Sciatic nerve (tissue), 2 donors: ENCODE data around the gene TM7SF2. TPM values are rescaled to one million over a fixed set of nuclear protein-coding genes. Genes with fewer than 3 reads are reported as not detected.

ENCODE experiments used
- ATAC-seq: fragments of 200-7000 bp; cut with Tn5 transposase; one replicate; pipeline ENCODE4 v1.9.1; 2020; ENCODE audit warnings: mild to moderate bottlenecking, moderate library complexity
- DNase-seq: peaks from one replicate; pipeline ENCODE4 v3.0.0-alpha.2; 2020; ENCODE audit warnings: low spot score
- intact Hi-C: fragments of 100-400 bp; cut with DNase I; formaldehyde crosslinking; loops from one replicate; pipeline ENCODE4 v1.14.2; 2022
- total RNA-seq: library from RNA; stranded (reverse); fragmentation: NEBNext Ultra II Directional; extraction: Animal tissue kit (Norgen Biotek cat#: 25700); gene quantifications from one replicate; pipeline ENCODE4 v1.2.1, GENCODE V29; 2021
- donor health status: DM: no; HTN: no; CAD: no.
- donor health status: DM: no; HTN: no; CAD: no.

TM7SF2 gene
- 18.2 TPM for total RNA-seq

DNA sequence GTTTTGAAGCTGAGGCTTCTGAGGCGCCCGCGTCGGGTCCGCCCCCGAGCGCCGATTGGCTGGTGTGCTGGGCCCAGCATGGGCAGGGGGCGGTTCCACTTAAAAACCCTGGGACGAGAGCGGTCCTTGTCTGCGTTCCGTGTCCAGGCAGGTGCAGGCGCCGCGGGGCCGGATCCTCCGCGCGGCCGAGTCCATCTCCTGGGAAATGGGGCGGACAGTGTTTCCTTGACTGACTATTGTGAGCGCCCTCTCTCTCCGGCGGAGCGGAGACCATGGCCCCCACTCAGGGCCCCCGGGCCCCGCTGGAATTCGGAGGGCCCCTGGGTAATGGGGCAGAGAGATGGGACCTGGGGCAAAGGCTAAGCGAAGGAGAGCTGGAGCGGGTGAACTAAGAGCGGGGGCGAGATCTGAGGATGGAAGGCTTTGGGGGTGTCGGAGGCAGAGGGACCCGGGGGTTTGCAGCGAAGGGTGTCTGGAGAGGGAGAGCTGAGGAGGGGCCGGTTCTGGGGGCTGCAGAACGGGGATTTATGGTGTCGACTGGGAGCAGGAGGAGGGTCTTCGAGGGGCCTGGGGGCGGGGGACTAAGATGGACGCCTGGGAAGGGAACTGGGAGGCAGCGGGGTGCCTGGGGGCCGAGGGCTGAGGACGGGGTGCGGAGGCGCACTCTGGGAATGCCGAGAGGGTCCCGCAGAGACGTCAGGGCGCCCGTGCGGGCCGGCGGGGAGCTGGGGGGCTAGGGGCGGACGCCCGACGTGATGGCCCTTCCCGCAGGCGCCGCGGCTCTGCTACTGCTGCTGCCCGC, at the start of gene TM7SF2:
Gene TM7SF2, plus strand, starts transcription at position 129 of the 802 bp plus-strand sequence. Its CDS starts 144 bp downstream, at position 273.
- DNase-seq (peak; percentile 97), ATAC-seq (peak; percentile 93)
- intact Hi-C loops, result loop anchor here (10.0 kb wide), 2 partner anchors 97 to 187 kb away; partner anchors contain the start of genes ARL2 and PPP2R5B

DNA sequence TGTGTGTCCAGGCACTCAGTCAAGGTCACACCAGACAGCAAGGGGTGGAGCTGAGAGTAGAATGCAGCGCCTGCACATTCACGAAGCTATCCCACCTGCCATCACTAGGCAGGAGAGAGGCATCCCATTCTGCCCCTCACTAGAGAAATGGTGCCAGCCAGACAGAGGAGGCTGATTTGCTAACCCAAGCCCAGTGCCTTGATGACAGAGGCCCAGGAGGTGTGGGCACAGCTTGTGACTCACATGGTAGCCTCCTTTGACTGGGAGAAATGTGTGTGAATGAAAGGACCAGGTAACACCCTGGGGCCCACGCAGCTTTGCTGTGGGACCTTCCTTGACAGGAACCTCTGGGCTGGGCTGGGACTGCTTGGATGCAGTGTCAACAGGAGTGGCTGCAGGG, 48.1 kb upstream of the TM7SF2 start:
- DNase-seq (no peak), ATAC-seq (no peak)
- intact Hi-C loops, result no loop called here

DNA sequence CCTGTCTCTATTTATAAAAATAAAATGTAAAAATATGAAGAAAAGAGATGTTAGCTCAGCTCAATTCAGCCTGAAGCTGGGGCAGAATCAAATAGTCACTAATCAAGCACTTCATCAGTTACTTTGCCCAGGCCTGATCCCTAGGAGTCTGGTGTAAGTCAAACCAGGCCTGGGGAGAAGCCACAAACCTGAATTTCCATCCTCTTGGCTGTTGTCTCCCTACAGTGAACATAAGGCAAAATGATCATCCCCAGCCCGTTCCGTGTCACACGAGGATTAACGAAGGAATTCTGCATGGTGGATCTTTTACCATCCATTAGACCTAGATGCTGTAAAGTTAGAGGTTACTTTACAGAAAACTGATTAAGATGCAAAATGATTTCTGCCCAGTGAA, 46.8 kb upstream of the TM7SF2 start:
- no peak for ATAC-seq
- no peak for DNase-seq
- intact Hi-C loops, result no loop called here

DNA sequence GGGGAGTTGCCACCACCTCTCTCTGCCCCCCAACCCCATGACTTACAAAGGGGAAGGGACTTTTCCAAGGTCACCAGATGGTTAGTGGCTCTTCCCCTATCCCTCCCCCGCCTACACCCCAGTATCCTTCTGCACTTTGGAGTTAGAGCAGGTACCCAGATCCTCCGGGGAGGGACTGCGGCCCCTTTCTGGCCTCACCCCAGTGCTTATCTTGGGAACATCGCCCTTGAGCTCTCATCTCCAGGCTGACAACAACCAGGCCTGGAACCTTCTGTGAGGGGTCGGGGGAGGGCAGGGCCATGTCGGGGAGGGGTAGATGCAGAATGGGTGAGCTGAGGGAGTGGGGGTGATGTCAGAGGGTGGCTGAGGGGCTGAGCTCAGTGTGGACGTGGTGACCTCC, 45.8 kb upstream of the TM7SF2 start:
- no peak for ATAC-seq

DNA sequence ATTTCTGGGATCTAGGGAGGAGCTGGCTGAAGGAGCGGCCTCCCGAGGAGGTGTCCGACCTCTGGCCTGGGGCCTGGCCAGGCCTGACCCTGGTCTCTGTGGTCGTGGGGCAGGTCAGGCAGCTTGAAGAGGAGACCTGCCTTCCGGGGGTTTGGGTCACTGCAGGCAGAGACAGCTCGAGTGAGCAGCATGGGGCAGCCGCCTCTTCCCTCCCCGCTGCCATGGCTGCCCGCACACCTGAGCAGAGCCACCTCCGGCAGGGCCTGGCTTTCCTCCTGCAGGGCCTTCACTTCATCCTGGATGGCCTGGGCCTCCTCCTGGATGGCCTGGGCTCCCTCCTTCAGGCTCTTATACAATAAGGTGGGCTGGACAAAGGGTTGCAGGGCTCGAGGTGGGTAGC, 45.4 kb upstream of the TM7SF2 start:
- ATAC-seq (no peak), DNase-seq (no peak)
- intact Hi-C loops, result no loop called here

More for the DNA sequence above, 45.8 kb upstream of the TM7SF2 start:
- intact Hi-C loops, result no loop called here
- DNase-seq, result no peak

DNA sequence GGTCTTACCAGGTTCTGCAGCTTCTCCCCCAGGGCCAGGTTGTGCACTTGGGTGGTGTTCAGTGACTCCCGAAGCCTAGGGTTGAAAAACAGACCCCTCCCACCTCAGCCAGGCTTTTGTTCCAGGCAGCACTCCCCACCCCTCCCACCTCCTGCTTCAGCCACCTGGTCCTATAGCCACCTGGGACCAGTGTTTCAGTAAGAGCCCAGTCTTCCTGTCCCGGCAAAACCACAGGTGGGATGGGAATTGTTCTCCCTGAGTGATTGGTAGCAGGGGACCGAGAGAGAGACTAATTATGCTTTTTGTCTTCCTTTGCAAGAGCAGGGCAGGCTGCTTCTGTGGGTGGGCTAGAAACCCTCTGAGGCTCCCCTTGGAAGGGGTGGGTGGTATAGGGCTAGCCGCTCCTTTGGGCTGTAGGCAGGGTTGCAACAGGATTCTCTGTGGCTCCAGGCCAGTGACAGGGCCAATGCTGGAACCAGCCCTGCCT, 44.8 kb upstream of the TM7SF2 start:
- intact Hi-C loops, result no loop called here
- DNase-seq (no peak), ATAC-seq (peak; percentile 37)

DNA sequence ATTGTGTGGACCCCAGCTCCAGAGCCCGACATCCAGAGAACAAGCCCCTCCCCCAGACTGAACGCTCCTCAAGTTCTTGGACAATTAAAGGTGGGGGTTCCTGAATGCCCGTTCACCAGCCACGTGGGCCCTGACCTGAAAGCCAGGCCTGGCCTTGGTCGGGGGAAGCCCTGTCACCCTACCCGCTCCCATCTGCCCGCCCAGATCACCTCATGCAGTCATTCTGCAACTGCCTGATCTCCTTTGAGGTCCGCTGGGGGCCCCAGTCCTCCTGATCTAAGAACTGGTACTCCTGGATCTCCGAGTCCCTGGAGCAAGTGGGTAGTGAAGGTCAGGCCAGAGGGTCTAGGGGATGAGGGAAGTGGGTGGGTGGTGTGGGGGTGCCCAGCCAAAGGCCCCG, 44.2 kb upstream of the TM7SF2 start:
- DNase-seq, result no peak
- no peak for ATAC-seq
- intact Hi-C loops, result no loop called here

DNA sequence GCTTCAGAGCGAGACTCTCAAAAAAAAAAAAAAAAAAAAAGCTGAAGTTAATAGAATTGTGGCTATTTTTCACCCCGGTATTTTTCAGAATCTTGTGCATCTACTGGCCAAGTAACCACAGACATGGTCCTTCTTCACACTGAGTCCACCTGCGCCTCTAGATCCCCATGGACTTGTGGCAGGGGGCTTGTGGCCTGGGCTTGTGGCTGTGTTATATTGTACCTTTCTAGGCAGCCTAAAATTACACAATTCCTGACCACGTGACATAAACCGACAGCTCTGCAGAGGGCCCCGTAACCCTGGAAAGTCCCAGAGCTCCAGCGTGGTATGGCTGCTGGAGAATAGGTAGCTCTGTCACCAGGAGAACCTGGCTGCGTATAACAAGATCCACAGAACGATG, 42.5 kb upstream of the TM7SF2 start:
- DNase-seq (no peak), ATAC-seq (no peak)
- intact Hi-C loops, result no loop called here

DNA sequence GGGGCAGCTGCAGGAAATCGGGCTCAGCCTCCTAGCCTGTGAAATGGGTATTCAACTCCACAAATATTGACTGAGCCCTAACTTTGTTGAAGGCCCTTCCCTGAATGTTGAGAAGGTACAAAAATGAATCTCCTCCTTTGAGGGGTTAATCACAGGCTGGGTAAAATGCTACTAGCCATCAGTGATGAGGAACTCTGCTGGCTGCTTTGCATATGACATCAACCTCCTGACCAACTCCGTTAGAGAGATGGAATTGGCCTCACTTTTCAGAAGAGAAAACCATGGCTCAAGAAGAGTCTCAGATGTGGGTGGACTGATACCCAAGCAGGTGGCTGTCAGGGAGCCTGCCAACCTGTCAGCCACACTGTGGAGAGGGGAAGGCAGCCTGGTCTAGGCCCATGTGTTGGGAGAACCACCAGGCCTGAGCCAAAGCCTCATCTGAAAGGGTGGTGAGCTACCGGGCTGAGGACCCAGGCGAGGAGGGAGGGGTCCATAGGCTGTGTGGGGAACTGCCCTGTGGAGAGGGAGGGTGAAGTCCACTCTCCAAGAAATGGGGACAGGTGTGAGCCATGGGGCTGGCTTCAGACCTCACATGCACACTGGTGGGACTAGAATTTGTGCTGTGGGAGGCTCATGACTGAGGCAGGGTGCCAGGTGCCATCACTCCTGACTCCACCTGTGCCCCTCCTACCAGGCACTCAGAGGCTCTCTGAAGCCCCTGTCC, 39.6 kb upstream of the TM7SF2 start:
- intact Hi-C loops, result no loop called here
- no peak for DNase-seq
- ATAC-seq, result no peak

DNA sequence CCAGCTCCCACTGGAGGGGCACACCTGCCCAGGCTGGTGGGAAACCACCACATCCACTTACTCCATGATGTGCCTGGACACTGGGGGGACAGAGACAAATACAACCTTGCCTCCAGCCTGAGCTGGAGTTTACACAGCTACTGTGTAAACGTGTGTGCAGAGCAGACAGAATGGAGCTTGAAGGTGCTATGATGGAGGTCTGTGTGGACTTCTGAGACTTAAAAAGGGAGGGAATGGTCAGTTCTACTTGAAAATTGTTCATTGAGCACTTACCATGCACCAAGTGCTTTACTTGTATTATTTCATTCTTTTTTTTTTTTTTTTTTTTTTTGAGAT, 39.1 kb upstream of the TM7SF2 start:
- DNase-seq (no peak), ATAC-seq (no peak)
- intact Hi-C loops, result no loop called here

DNA sequence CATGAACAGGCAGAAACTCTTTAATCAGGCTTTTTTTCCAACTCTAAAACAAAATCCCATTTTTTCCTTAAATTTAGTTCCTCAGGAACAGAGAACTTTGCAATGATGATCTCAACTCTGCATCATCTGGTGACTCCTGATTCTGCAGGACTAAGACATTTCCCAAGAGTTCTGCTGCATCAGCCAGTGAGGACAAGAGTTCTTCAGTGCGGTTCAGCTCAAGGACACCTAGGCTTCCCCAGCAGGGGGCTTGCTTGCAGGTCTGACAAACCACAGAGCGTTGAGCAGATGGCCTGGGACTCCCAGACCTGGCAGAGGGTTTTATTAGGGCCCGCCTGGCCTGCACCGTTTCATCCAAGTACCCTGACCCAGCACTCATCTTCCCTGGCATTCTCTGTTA, 34.2 kb upstream of the TM7SF2 start:
- intact Hi-C loops, result no loop called here
- DNase-seq, result no peak
- no peak for ATAC-seq

DNA sequence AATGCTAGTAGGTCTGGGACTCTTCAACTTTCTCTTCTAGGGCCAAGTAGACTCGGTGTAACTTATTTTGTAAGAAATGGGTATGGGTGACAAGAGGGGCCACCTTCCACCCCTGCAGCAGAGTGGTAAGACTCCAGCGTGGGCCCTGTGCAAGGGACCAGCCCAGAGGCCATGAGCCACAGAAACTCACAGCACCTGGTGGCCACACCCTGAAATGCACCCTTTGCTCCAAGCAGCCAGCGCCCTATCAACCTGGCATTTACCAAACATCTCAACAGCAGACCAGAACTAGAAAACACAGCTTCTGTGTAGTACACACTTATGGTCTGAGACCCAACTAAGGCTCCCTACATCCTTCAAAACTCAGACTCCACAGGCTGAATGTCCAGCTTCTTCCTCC, 33.5 kb upstream of the TM7SF2 start:
- no peak for ATAC-seq
- intact Hi-C loops, result no loop called here
- DNase-seq, result no peak

DNA sequence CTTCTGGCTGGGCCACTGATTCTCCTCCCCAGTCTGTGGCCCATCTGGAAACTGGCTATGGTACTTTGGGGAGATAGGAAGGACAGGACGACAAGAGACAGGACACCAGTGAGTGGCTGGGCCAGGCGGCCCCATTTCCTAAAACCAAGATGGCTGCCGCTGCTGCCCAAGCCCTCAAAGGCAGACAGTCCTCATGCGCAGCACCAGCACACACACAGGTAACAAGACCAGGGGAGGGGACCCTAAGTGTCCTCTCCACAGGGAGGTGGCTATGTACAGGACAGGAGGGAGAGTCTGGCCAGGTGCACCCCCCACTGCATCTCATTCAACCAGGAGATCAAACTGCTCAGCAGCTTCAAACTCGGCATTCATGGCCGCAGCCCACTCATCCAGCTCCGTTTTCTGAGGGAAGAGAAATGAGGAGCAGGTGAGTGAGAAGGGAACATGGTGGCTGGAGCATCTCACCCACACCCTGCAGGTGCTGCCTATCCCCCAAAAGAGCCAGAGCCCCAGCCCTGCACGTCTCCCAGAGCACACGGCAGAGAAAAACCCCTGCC, 32.8 kb upstream of the TM7SF2 start:
- intact Hi-C loops, result no loop called here
- ATAC-seq, result no peak
- DNase-seq, result no peak

DNA sequence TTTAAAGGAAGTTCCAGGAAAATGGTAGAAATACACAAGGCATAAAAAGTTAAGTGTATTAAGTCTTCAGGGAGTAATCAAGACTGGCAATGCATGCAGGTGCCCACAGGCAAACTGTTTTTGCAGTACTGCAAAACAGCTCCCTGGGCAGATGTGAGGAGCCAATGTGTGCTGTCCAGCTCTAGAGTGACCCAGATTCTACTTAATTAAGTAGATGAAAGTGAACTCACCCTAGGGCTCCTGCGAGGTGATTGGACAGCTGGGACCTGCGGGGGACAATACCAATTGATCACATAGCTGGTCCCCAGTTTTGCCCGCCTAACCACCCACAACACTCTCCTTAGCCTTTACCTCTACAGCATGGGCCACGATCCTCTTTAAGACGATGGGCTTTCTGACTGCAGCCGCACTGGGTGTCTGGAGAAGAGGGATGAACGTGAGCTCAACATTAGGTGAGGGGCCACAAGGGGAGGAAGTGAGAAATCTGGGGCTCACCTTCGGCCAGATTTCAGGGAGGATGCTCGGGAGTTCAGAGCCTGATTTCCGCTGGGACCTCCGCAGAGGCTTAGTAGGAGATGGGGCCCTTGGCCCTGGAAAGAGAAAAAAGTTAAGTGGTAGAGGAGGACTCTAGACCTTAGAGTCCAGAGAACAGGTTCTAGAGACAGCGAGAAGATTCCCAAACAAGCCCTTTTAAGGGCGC, 28.4 kb upstream of the TM7SF2 start:
- intact Hi-C loops, result no loop called here
- no peak for ATAC-seq
- DNase-seq, result no peak

DNA sequence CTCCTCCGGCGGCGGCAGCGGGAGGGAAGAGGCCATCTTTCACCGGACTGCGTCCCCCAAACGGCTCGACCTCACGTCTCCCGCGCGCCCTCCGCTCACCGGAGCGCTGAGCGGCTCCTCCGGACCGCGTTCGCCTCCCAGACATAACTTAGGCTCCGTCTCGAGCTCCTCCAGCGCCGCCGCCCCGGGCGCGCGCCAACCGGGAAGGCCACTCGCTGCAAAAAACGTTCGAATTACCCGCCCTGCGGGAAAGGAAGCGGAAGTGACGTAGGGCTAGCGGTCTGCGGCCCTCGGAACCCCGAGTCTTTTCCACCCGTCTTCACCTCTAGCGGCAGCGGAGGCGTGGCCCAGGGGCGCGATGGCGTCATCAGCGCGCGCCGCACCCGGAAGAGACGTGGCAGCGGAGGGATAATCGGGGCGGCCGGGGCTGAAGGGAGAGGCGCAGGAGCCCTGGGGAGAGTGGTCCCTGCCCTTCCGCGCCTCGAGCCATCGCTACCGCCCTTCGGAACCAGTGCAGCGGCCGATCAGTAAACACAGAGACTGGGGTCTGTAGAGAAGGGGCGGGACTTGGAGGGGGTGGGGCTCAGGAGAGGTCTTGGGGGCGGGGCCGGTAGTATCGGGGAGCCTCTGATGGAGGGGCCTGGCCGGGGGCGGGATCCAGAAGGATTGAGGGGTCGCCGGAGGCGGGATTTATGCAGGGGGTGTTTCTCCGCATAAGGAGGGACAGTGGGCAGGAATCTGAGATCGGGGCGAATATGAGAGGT, 27.7 kb upstream of the TM7SF2 start, which contains the start of the genes CDCA5 and ZFPL1:
Gene CDCA5, minus strand, starts transcription at position 207 of the 764 bp plus-strand sequence. Its CDS starts 62 bp downstream, at position 145.
Gene ZFPL1, plus strand, starts transcription at position 389 of the 764 bp plus-strand sequence. CDS start 477 bp downstream, outside the sequence.
- intact Hi-C loops, result no loop called here
- ATAC-seq (peak; percentile 99), DNase-seq (peak; percentile 97)

DNA sequence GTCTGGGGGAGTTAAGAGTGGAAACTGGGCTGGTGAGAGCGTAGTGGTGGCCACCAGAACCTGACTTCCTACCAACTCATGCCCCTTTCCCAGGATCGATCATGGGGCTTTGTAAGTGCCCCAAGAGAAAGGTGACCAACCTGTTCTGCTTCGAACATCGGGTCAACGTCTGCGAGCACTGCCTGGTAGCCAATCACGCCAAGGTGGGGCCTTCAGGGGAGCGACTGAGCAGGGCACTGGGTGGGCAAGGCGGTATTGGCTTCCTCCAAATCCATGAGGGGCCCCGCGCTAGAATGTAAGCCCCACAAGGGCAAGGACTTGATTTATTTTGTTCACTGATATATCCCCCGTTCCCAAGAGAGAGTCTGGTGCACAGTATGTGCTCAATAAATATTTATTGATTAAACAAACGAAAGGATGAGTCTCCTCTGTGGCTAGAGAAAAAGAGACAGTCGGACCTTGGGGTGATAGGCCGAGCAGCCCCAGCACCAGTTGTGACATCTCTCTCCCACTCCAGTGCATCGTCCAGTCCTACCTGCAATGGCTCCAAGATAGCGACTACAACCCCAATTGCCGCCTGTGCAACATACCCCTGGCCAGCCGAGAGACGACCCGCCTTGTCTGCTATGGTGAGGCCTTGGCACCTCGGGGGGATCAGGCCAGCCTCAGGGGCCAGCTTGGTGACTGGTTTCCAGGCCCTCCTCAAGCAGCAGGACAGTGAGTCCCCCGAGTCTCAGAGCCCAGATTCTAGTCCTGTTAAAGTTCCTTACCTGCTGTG, 26.9 kb upstream of the TM7SF2 start:
- intact Hi-C loops, result no loop called here
- ATAC-seq (peak; percentile 2), DNase-seq (no peak)

DNA sequence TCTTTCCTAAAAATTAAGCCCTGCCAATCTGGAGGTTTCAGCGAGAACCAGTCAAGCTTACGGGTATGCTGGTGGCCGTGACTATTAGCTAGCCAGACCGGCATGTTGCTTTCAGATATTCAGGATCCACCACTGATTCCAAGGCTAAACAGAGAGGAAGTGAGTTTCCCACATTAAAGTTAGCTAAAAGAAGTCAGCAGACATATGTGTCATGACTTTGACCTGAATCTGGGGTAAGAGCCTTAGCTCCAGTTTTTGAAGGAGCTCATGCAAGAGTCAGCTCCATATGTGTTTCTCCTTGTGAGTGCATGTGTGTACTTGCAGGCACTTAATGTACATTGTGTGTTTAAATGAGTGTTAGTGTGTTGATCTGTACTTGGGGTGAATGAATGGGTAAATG, 26.2 kb upstream of the TM7SF2 start:
- ATAC-seq (no peak), DNase-seq (no peak)
- intact Hi-C loops, result no loop called here

DNA sequence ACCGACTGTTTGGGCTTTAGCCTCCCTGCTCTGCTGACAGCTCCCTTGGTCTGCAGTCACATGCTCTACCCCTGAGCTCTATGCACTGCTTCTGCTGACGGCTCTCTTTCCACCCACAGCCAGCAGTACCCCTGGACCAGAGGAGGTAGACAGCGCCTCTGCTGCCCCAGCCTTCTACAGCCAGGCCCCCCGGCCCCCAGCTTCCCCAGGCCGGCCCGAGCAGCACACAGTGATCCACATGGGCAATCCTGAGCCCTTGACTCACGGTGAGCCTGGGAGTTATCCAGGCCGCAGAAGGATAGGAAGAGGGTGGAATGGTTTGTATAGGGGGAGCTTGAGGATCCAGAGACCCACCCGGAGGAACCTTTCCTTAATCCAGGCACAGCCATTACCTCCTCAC, 24.9 kb upstream of the TM7SF2 start:
- ATAC-seq (no peak), DNase-seq (no peak)
- intact Hi-C loops, result no loop called here
